8988T (cell line): ENCODE results near the gene LRCH4.

Experiments used
- DNase-seq: peaks from one replicate; pipeline ENCODE4 v3.0.0; 2011

LRCH4 gene

GRCh38 chr7:100585511-100586265, at the start of gene LRCH4:
Gene LRCH4, minus strand, starts transcription at chr7:100586129. Its CDS starts 29 bp downstream, at chr7:100586100.
- peak; percentile 96 for DNase-seq

GRCh38 chr7:100632951-100633717, 47.2 kb upstream of the LRCH4 start:
- DNase-seq = peak; percentile 71

GRCh38 chr7:100630066-100630465, 44.1 kb upstream of the LRCH4 start:
- no peak for DNase-seq

GRCh38 chr7:100629117-100629716, 43.3 kb upstream of the LRCH4 start:
- peak; percentile 93 for DNase-seq

- no peak for DNase-seq
Measured at GRCh38 chr7:100627238-100627549, 41.3 kb upstream of the LRCH4 start.

GRCh38 chr7:100626530-100627237, 40.8 kb upstream of the LRCH4 start:
- DNase-seq = peak; percentile 51

GRCh38 chr7:100626055-100626454, 40.1 kb upstream of the LRCH4 start:
- no peak for DNase-seq

GRCh38 chr7:100623951-100624824, 38.3 kb upstream of the LRCH4 start:
- DNase-seq = no peak

GRCh38 chr7:100621554-100621953, 35.6 kb upstream of the LRCH4 start:
- DNase-seq = no peak

- DNase-seq = no peak
Measured at GRCh38 chr7:100620804-100621203, 34.9 kb upstream of the LRCH4 start.

- no peak for DNase-seq
Measured at GRCh38 chr7:100620239-100620638, 34.3 kb upstream of the LRCH4 start.

- DNase-seq = no peak
Measured at GRCh38 chr7:100614308-100614861, 28.5 kb upstream of the LRCH4 start.

- DNase-seq = no peak
Measured at GRCh38 chr7:100613412-100614175, 27.7 kb upstream of the LRCH4 start.

- DNase-seq = no peak
Measured at GRCh38 chr7:100612730-100613390, 26.9 kb upstream of the LRCH4 start.

- peak; percentile 88 for DNase-seq
Measured at GRCh38 chr7:100611983-100612729, 26.2 kb upstream of the LRCH4 start, which contains the start of gene MOSPD3. Gene MOSPD3, plus strand, starts transcription at chr7:100612540. Its CDS starts 252 bp downstream, at chr7:100612792.

- no peak for DNase-seq
Measured at GRCh38 chr7:100609958-100610357, 24.0 kb upstream of the LRCH4 start.

GRCh38 chr7:100607111-100607510, 21.2 kb upstream of the LRCH4 start:
- DNase-seq = no peak

- DNase-seq = no peak
Measured at GRCh38 chr7:100606313-100606712, 20.4 kb upstream of the LRCH4 start.
